ENCODE data around the gene SAA2.
"Not testable (repeated sequence)": the region's sequence is repeated elsewhere in the genome, so short reads cannot be mapped to it uniquely, and the experiment has no call there.

SAA2 gene

GRCh38 chr11:18248561-18248960 is at the start of gene SAA2:
Gene SAA2, minus strand, starts transcription at chr11:18248668. Its CDS starts 657 bp downstream, at chr11:18248011.
- DNase-seq (ENCODE audit: low spot score): no peak

DNA sequence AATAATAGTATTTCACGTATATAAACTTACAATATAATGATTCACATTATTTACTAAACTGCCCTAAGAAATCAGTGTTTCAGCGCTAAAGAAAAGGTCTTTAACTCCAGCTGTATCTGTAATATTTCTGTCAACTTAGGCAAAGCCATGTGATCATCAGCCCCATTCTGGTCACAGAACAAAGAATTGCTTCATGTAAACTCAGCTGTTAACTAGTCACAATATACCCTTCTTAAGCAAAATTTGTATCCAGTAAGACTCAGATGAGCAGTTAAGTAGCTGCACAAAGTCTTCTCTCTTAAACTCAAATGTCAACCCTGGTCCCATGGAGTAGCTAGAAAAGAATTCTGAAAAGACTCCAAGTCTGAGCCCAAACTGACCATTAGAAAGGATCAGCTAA is 46.8 kb upstream of the SAA2 start:
- no peak for DNase-seq (ENCODE audit: low spot score)

DNA sequence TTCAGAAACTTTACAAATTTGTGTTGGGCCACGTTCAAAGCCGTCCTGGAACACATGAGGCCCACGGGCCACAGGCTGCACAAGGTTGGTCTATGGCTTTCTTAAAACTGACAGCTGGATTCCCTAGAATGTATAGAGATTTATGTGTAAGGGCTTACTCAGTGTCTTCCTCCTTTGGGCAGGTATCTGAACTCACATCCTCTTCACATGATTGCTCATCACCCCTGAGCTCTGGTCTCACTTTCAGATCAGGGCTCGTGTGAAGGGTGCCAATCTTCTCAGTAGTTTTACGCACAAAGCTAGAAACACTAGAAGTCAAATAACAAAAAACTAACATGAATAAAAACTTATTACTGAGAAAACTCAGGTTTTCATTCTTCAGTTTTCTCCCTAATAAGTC is 46.4 kb upstream of the SAA2 start:
- DNase-seq (ENCODE audit: low spot score): no peak

DNA sequence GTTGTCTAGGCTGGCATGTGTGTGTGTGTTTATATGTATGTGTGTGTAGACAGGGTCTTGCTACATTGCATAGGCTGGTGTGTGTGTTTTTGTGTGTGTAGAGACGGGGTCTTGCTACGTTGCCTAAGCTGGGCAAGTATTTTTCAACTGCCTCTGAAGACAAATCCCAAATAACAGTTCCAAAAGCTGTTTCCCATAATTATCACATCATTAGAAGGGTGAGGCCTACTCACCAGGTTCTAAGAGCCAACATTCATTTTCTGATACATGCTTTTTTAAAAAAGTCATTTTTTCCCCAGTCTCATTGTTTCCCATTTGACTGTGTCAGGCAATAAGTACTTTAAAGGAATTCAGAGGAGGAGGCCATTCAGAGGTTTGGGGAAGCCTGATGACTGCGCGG is 40.4 kb upstream of the SAA2 start:
- no peak for DNase-seq (ENCODE audit: low spot score)

GRCh38 chr11:18285841-18286240 is 37.4 kb upstream of the SAA2 start:
- DNase-seq (ENCODE audit: low spot score): no peak

GRCh38 chr11:18282626-18283025 is 34.2 kb upstream of the SAA2 start:
- DNase-seq (ENCODE audit: low spot score): no peak

GRCh38 chr11:18280438-18281045 is 32.1 kb upstream of the SAA2 start:
- DNase-seq (ENCODE audit: low spot score): no peak

GRCh38 chr11:18277565-18278271 is 29.2 kb upstream of the SAA2 start:
- DNase-seq (ENCODE audit: low spot score): peak; percentile 47

- DNase-seq (ENCODE audit: low spot score): no peak
Observed at GRCh38 chr11:18271206-18271605, 22.7 kb upstream of the SAA2 start.

GRCh38 chr11:18270102-18270501 is 21.6 kb upstream of the SAA2 start:
- DNase-seq (ENCODE audit: low spot score): no peak

GRCh38 chr11:18269252-18269651 is 20.8 kb upstream of the SAA2 start:
- not testable (repeated sequence) for DNase-seq (ENCODE audit: low spot score)

GRCh38 chr11:18267335-18268133 is 19.1 kb upstream of the SAA2 start:
- not testable (repeated sequence) for DNase-seq (ENCODE audit: low spot score)

GRCh38 chr11:18265949-18266348 is 17.5 kb upstream of the SAA2 start, which contains the start of gene SAA1:
Gene SAA1, plus strand, starts transcription at chr11:18266264. Its CDS starts 624 bp downstream, at chr11:18266888.
- DNase-seq (ENCODE audit: low spot score): no peak

GRCh38 chr11:18264677-18265555 is 16.4 kb upstream of the SAA2 start:
- no peak for DNase-seq (ENCODE audit: low spot score)

DNA sequence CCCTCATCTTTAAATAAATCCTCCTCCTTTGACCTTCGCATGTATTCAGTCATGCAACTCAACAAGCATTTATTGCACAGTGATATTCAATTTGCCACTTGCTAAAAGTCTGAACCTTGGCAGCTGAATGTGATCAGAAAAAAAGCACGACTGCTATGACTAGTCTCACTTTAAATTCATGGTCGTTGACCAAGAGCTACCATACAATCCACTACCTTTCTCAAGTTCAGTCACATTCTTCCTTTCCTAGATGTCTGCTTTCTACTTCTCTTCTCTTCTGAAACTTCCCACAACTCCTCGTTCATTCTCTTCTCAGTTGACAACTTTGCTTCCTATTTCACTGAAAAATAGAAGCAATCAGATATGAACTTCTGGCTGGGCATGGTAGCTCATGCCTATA is 15.6 kb upstream of the SAA2 start:
- DNase-seq (ENCODE audit: low spot score): no peak

GRCh38 chr11:18262681-18263350 is 14.3 kb upstream of the SAA2 start:
- not testable (repeated sequence) for DNase-seq (ENCODE audit: low spot score)

- no peak for DNase-seq (ENCODE audit: low spot score)
Observed at GRCh38 chr11:18261721-18262120, 13.3 kb upstream of the SAA2 start.

- DNase-seq (ENCODE audit: low spot score): no peak
Observed at GRCh38 chr11:18259259-18259658, 10.8 kb upstream of the SAA2 start.

- no peak for DNase-seq (ENCODE audit: low spot score)
Observed at GRCh38 chr11:18254781-18255361, 6.4 kb upstream of the SAA2 start.

- no peak for DNase-seq (ENCODE audit: low spot score)
Observed at GRCh38 chr11:18253778-18254338, 5.4 kb upstream of the SAA2 start.

DNA sequence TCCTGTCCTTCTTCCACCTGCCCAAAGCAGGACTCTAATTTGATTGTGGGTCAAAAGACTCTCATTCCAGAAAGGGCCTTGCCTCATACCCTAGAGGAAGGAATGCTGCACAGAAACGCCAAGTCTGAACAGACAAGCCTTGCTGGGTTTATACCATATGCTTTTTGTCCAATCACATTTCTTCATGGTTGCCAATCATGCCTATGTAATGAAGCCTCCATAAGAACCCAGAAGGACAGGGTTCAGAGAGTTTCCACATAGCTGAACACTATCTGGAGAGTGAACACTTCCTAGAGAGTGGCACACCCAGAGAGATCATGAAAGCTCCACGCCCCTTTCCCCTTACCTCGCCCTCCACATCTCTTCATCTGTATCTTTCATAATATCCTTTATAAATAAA is 4.8 kb upstream of the SAA2 start:
- no peak for DNase-seq (ENCODE audit: low spot score)

Data from Ammon's horn (tissue), 1 donor.